Caco-2 (cell line): Measurements from ENCODE around the gene PPIA. TPM values are rescaled to one million over a fixed set of nuclear protein-coding genes. Genes with fewer than 3 reads are reported as not detected.

Experiments used
- BruUV-seq: library from RNA; stranded (reverse); fragments of 400-500 nt; replicated peaks from 2 replicates; lab custom pipeline; 2021; lab: Mats Ljungman, UMichigan
- CTCF ChIA-PET: fragments of 300-600 bp; sonication (Branson Sonifier 250); formaldehyde crosslinking; loops from one replicate; lab custom pipeline; 2022; ENCODE audit warnings: antibody characterized with exemption; lab: Charles Lee
- POLR2A ChIA-PET: fragments of 300-600 bp; sonication (Branson Sonifier 250); formaldehyde crosslinking; loops from one replicate; lab custom pipeline; 2022; ENCODE audit warnings: antibody characterized with exemption; lab: Charles Lee
- DNase-seq, 2 experiments: peaks; one replicate each; pipeline versions ENCODE4 v3.0.0 to v3.0.0-alpha.2; 2020 to 2022
- H3K27me3 ChIP-seq: replicated peaks from 2 replicates; pipeline ENCODE4 v1.6.0; 2011; ENCODE audit warnings: low read length; ENCODE audit not compliant: control insufficient read depth, insufficient read depth
- H3K36me3 ChIP-seq: 2 replicates; pipeline ENCODE4 v1.5.1; 2011; ENCODE audit warnings: low read length; ENCODE audit not compliant: control insufficient read depth, insufficient read depth
- H3K4me1 ChIP-seq: fragments of 250-450 bp; sonication (Bioruptor Pico); 2 replicates; pipeline ENCODE4 v1.5.1; 2020; ENCODE audit warnings: mild to moderate bottlenecking
- H3K4me3 ChIP-seq: 2 replicates; pipeline ENCODE4 v1.5.1; 2011; ENCODE audit warnings: low read depth, mild to moderate bottlenecking, control low read depth, low read length
- H3K9me3 ChIP-seq: fragments of 250-450 bp; sonication (Bioruptor Pico); 2 replicates; pipeline ENCODE4 v1.5.1; 2020; ENCODE audit warnings: mild to moderate bottlenecking, moderate library complexity
- H3K27ac Mint-ChIP-seq: one replicate; pipeline ENCODE4 v1.8.0; 2022; ENCODE audit warnings: mixed read lengths; ENCODE audit not compliant: unreplicated experiment
- H3K27me3 Mint-ChIP-seq: one replicate; pipeline ENCODE4 v1.8.0; 2022; ENCODE audit warnings: mixed read lengths; ENCODE audit not compliant: insufficient read depth, unreplicated experiment
- H3K36me3 Mint-ChIP-seq: one replicate; pipeline ENCODE4 v1.8.0; 2022; ENCODE audit warnings: mild to moderate bottlenecking, mixed read lengths; ENCODE audit not compliant: insufficient read depth, unreplicated experiment
- H3K4me1 Mint-ChIP-seq: one replicate; pipeline ENCODE4 v1.8.0; 2022; ENCODE audit warnings: low read depth, mixed read lengths; ENCODE audit not compliant: unreplicated experiment
- H3K4me3 Mint-ChIP-seq: one replicate; pipeline ENCODE4 v1.8.0; 2022; ENCODE audit warnings: mild to moderate bottlenecking, moderate library complexity, mixed read lengths; ENCODE audit not compliant: unreplicated experiment
- H3K9me3 Mint-ChIP-seq: one replicate; pipeline ENCODE4 v1.8.0; 2022; ENCODE audit warnings: mixed read lengths; ENCODE audit not compliant: unreplicated experiment
- CTCF ChIP-seq, 2 experiments: fragments of 200-600 bp in 1 of 2; IDR thresholded peaks; 1 replicate in 1 of 2; 2 replicates in 1 of 2; pipeline versions ENCODE4 v1.5.1 to v1.8.0; 2011 to 2022; ENCODE audit warnings: antibody characterized with exemption in 1 of 2, control low read depth in 1 of 2, inconsistent platforms in 1 of 2, low read depth in 1 of 2, low read length in 1 of 2, mild to moderate bottlenecking in 1 of 2, moderate library complexity in 1 of 2; ENCODE audit not compliant: insufficient read depth in 1 of 2, severe bottlenecking in 1 of 2, unreplicated experiment in 1 of 2
- intact Hi-C: fragments of 100-400 bp; cut with micrococcal nuclease; formaldehyde crosslinking; loops from one replicate; pipeline ENCODE4 v1.10.0; 2022; ENCODE audit not compliant: unreplicated experiment
- total RNA-seq: library from RNA; stranded (reverse); gene quantifications from 2 replicates; pipeline ENCODE4 v1.2.3, GENCODE V29; 2022

PPIA gene
- total RNA-seq, 1 experiment from 2014 or later: 2,104 TPM

DNA sequence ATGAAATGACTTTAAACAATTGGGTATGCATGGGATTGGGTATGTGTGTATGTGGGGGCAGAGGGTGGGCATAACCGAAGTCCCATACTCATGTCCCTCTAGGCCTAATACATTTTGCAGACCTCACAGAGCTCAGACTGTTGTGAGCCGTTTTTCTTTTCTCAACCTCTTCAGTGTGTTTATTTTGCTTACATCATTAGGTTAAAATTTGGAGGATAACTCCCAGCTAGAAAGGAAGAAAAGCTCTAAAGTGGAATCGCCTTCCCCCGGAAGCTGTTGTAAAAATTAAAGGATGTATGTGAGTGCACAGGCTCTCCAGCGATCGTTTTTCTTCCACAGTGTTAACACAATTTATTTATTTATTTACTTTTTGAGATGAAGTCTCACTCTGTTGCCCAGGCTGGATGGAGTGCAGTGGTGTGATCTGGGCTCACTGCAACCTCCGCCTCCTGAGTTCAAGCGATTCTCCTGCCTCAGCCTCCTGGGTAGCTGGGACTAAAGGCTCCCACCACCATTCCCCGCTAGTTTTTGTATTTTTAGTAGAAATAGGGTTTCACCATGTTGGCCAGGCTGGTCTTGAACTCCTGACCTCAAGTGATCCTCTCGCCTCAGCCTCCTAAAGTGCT lies 52.9 kb downstream of the PPIA start:
- H3K36me3 Mint-ChIP-seq: peaks cover 12% of the 10 kb centered on the region
- peak overlapping the region; percentile 95 for H3K4me3 Mint-ChIP-seq
- BruUV-seq: no TSS peak
- peak overlapping the region; percentile 99 for H3K27ac Mint-ChIP-seq
- H3K9me3 Mint-ChIP-seq: no peaks in the 10 kb centered on the region
- TF ChIP-seq CTCF (IDR thresholded peaks at IDR 0.05; ENCODE audit: insufficient read depth in 1 of 2, low read depth in 1 of 2, low read length in 1 of 2, severe bottlenecking in 1 of 2, unreplicated experiment in 1 of 2): no peak
- Histone ChIP-seq H3K27me3 (no peaks in the 10 kb centered on the region), H3K4me3 (peak overlapping the region; percentile 64), H3K9me3 (no peaks in the 10 kb centered on the region), H3K36me3 (no peaks in the 10 kb centered on the region), H3K4me1 (no peaks in the 10 kb centered on the region)
- no peak for DNase-seq
- no peaks in the 10 kb centered on the region for H3K27me3 Mint-ChIP-seq
- peaks cover 10% of the 10 kb centered on the region for H3K4me1 Mint-ChIP-seq
- ChIA-PET POLR2A (interaction anchor here (0.6 to 1.5 kb wide), 3 partner anchors 36 to 281 kb away, joined by 3 to 7 read pairs (median 4); partner anchors contain the start of genes DDX56 and PURB), CTCF (interaction anchor here (1.1 kb wide), 1 partner anchor 36 kb away, joined by 3 read pairs; the partner anchor contains the start of gene PURB)
- intact Hi-C loops: loop anchor here (2.0 to 5.0 kb wide), 4 partner anchors 35 to 267 kb away; partner anchors contain the start of genes PURB and TMED4

DNA sequence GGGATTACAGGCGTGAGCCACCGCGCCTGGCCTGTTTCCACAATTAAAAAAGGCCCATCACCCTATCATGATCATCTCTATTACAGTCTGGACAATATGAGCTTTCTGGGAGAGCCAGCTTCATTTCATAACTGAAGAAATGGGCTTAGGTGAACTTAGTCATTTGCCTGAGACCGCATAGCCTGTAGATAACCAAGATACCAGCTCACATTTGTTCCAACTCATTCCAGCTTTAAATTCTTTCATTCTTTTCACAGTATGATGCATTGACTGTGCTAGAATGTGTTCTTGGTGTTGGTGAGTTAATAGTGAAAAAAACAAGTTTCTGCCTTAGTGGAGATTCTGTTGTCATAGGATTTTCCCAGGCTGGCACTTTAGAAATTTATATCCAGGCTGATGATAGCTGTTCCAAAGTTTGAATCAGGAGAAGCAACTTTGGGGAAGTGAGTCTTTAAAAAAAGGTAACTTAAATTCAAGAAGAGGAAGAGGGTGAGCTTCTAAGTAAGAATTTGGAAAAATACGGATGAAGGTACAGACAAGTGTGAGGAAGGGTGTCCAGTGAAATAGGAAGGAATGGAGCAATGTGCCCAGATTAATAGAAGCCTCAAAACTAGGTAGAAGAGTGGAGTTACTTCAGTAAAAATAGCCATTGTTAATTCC lies 53.5 kb downstream of the PPIA start:
- no TSS peak for BruUV-seq
- CTCF ChIA-PET: no interaction called here
- POLR2A ChIA-PET: interaction anchor here (0.6 to 0.9 kb wide), 2 partner anchors 276 to 281 kb away, joined by 3 to 4 read pairs; partner anchors contain the start of gene DDX56

More for the DNA sequence above, 53.5 kb downstream of the PPIA start:
- Histone ChIP-seq H3K9me3 (no peaks in the 10 kb centered on the region), H3K27me3 (no peaks in the 10 kb centered on the region), H3K36me3 (no peaks in the 10 kb centered on the region), H3K4me1 (no peaks in the 10 kb centered on the region), H3K4me3 (no peak overlapping the region)
- Mint-ChIP-seq H3K4me3 (no peak overlapping the region), H3K4me1 (peaks cover 10% of the 10 kb centered on the region), H3K9me3 (no peaks in the 10 kb centered on the region), H3K36me3 (peaks cover 12% of the 10 kb centered on the region), H3K27ac (peak overlapping the region; percentile 99), H3K27me3 (no peaks in the 10 kb centered on the region)
- TF ChIP-seq CTCF (IDR thresholded peaks at IDR 0.05; ENCODE audit: insufficient read depth in 1 of 2, low read depth in 1 of 2, low read length in 1 of 2, severe bottlenecking in 1 of 2, unreplicated experiment in 1 of 2): no peak
- intact Hi-C loops: loop anchor here (2.0 to 5.0 kb wide), 4 partner anchors 35 to 267 kb away; partner anchors contain the start of genes PURB and TMED4
- no peak for DNase-seq
